GM21423 (cell line): ENCODE results near the gene TNNI2.
"Not testable (repeated sequence)": the region's sequence is repeated elsewhere in the genome, so short reads cannot be mapped to it uniquely, and the experiment has no call there.

ENCODE experiments used
- ATAC-seq: cut with Tn5 transposase; IDR thresholded peaks from one replicate; pipeline ENCODE4 v1.9.1; 2021; ENCODE audit warnings: mild to moderate bottlenecking, moderate library complexity; ENCODE audit not compliant: unreplicated experiment

The TNNI2 gene

DNA sequence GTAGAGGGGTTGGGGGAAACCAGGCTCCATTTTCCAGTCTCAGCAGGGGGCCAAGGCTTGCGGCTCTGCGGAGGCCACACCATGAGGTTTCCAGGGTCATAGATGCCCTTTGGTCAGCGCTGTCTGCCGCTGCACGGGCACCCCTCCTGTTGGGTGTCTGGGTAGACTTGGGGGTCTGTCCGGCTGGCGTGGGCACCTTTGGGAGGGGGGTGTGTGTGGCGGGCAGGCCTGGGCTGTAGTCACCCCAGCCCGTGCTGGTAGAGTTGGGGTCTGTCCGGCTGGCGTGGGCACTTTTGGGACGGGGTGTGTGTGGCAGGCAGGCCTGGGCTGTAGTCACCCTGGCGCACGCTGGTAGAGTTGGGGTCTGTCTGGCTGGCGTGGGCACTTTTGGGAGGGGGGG lies 32.8 kb downstream of the TNNI2 start:
- ATAC-seq = no peak

DNA sequence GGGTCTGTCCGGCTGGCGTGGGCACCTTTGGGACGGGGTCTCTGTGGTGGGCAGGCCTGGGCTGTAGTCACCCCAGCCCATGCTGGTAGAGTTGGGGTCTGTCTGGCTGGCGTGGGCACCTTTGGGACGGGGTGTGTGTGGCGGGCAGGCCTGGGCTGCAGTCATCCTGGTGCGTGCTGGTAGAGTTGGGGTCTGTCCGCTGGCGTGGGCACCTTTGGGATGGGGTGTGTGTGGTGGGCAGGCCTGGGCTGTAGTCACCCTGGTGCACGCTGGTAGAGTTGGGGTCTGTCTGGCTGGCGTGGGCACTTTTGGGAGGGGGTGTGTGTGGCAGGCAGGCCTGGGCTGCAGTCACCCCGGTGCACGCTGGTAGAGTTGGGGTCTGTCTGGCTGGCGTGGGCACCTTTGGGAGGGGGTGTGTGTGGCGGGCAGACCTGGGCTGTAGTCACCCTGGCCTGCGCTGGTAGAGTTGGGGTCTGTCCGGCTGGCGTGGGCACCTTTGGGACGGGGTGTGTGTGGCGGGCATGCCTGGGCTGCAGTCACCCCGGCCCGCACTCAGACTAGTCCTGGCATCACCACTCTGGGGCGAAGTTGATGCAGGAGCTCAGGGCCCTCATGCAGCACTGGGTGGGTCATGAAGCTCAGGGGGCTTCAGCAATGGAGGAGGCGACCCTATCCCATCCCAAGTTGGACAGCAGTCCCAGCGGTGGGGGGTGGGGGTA lies 33.6 kb downstream of the TNNI2 start:
- no peak for ATAC-seq

DNA sequence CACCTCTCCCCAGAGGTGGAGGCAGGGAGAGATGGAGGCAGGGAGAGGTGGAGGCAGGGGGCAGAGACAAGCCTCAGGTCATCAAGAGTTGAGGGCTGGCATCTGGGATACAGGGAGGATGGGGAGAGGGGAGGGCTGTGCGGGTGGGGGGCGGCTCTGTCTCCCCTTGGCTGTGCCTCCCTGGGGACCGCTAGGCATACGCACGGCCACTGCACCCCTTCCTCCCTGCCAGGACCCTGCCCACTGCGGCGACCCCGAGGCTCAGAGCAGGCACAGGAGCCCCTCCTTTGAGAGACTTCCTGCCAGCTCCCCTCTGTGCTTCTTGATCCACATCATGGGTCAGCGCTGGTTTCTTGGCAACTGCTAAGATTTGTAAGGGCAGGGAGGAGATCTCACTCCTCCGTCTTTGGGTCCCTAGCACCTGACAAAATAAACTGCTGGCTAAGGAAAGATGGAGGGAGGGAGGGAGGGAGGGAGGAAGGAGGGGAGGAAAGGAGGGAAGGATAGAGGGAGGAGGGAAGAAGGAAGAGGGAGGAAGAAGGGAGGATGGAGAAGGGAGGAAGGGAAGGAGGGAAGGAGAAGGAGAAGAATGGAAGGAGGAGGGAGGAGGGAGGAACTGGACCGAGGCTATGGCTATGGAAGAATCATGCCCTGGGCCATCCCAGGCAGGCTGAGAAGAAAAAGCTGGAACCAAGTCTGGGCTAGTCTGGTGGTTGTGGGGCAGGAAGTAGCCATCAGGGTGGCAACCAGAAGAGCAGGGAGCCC lies 34.4 kb downstream of the TNNI2 start:
- no peak for ATAC-seq

DNA sequence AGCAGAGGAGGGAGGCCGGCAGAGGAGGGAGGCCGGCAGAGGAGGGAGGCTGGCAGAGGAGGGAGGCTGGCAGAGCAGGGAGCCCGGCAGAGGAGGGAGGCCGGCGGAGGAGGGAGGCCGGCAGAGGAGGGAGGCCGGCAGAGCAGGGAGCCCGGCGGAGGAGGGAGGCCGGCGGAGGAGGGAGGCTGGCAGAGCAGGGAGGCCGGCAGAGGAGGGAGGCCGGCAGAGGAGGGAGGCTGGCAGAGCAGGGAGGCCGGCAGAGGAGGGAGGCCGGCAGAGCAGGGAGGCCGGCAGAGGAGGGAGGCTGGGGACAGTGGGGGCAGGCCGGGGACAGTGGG lies 35.0 kb downstream of the TNNI2 start:
- ATAC-seq = not testable (repeated sequence)

DNA sequence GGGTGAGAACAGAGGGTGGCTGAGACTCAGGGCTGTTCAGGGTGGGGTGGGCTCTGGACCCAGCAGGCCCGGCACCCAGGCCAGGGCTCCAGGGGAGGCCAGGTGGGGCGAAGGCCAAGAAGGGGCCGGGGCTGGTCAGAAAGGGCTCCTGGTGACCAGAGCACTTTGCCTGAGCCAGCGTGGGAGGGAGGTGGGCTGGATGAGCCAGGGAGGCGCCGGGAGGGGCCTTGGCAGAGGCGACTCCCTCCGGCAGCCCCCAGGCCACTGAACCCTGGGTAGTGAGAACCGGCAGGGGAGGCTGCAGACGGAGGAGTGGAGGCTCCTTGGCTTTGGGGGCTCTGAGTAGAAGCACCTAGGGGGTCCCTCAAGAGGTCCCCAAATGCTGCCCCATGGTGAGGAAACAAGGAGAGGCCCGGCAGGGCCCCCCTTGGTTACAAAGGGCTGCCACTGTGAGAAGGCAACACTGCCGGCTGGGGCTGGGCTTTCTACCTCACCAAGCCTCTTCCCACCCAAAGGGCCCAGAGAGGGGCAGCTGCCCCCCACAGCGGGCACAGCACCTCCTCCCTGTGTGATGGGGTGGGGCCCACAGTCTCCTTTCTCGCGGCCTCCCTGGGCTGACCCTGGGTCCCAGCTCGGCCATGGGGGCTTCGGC lies 35.8 kb downstream of the TNNI2 start:
- not testable (repeated sequence) for ATAC-seq

DNA sequence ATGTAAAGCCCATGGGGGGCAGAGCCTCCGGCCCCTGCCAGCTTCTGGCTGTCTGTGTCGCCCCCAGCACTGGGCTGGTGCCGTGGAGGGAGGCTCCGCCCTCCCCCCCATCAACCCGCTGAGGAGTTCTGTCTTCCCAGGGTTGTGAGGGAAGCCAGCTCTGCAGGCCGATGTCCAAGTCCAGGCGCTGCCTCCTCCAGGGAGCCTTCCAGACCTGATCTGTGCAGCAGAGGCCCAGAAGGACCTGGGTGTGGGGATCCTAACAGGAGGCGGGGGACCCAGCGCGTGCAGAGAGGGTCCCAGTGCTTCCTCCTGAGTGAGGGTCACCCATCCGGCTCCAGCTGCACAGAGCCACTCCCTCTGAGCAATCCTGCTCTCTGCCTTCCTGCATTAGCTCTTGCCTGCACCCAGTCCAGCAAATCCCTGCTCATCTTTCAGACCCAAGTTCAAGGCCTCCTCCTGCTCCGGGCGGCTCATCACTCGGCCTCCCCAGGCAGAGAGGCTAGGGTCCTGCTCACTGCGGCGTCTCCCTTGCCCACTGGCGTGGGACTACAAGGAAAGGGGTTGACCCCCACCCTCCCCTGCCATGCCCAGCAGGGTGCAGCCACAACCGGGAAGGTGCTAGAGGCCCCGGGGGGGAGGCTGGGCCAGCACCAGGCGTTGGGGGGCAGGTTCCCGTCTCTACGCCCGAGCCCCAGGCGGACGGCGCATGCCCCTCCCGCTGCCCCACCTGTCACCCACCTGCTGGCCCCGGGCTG lies 36.5 kb downstream of the TNNI2 start:
- no peak for ATAC-seq

DNA sequence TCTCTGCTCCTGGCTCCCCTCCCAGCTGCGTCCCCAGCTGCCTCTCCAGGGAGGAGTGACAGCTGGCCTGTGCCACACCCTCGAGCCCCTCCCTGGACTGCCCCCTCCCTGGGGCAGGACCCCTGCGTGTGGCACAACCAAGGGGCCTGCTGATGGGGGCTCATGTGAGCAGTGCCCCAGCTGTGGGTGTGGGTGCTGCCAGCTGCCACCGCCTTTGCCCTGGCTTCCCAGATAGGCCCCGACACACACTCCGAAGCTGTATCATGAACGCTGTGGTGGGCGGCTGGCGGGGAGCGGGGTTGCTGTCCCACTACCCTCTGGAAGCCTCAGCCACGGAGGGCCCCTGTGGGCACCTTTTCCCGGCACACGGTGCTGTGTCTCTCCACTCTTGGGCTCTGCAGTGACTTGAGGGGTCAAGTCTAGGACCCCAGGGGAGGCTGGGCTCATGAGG lies 37.1 kb downstream of the TNNI2 start:
- ATAC-seq = not testable (repeated sequence)

DNA sequence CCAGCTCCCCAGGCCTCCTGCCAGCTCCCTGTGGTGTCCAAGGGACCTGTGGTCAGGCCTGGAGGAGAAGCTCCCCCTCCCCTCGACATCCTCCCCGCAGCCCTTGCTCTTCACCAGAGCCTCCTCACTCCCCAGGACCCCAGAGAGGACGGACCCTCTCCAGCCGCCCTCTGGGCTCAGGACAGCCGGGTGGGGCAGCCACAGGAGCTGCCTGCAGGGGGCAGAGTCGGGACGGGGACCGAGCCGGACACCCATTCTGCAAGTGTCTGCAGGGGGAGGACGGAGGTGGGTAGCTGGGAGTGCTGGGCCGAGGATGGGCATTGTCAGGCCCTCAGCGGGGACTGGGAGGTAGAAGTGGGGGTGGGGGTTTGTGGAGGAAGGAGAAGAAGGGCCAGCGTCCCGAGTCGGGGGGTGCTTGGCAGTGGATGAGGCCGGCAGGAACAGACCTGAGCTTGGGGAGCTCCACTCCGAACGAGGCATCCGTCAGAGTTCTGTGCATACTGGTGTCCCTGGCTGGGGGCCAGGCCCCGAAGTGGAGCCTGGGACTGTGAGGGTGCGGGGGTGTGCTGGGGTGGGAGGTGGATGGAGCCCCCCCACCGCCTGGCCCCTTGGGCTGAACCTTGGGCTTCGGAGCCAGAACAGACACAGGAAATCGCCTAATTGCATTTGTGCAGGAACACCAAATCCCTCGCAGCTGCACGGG lies 37.7 kb downstream of the TNNI2 start:
- no peak for ATAC-seq

DNA sequence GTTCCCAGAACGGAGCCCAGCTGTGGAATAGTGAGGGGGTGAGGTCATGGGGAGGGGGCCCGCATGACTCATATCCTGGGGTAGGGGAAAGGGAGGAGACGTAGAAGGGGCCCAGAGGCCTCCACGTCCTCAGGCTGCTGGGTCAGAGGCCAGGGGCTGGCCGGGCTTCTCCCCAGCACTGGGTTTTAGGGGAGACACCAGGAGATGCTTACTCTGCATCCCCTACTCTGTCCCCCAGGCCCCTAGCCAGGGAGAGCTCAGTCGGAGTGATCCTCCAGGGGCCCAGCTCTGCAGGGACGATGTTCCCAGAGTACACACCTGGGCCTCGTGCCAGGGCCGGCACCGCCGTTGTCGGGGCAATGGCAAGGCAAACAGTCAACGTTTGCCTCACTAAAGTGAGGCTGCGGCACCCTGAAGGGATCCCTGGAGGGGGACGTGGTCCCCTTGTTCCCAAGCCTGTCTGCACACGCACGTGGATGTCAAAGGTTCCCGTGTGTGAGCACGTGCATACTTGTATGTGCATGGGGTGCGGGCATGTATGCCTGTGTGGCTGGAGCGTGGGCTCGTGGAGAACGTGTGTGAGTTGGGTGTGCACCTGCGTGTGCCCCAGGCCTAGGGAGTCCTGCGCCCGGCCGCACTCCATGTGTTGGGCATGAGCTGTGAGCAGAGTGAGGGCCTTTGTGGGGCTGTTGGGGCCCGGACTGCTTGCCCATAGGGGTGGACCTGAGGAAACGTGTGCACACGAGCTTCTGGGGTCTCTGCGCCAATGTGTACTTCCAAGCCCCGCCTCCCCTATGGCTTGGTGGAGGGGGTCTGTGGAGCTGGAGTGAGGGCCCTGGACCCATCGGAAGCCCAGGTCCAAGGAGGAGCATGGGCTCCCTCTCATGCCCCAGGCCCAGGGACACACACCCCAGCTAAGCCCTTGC lies 38.7 kb downstream of the TNNI2 start:
- no peak for ATAC-seq

DNA sequence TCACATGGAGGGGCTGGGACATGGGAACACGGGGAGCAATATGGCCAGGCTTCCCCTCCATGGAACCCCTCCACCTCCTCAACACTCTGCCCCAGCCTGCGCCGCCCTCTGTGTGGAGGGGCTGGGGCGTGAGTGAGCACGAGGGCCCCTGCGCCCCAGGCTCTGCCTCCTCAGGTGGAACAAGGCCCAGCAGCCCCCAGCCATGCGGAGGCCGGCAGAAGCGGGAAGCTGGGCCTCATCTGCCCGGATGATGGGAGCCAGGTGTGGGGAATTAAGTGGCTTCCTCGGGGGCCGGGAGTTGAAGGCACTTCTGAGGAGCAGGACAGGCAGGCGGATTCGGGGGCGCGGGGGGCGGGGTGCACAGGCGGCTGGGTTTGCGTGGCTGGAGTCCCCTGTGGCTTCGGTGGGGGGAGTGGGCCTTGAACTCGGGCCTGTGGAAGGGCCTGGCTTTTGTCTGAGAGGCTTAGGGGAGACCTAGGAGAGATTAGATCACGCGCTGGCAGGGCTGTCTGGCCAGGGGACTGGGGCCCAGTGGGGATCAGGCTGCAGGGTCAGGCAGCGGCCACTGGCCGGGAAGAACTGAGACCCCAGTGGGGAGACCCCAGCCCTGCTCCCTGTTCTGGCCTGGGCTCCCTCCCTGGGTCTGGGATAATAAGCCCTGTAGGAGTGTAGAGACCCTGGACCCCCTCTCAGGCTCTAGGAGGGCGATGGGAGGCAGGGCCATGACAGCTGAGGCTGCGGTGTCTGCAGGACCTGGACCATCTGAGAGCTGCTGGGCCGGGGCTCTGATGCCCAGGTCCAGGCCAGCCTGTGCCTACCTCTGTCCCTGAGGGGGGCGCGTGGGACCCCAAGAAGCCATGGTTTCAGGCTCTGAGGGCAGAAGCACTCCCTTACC lies 39.6 kb downstream of the TNNI2 start:
- no peak for ATAC-seq

DNA sequence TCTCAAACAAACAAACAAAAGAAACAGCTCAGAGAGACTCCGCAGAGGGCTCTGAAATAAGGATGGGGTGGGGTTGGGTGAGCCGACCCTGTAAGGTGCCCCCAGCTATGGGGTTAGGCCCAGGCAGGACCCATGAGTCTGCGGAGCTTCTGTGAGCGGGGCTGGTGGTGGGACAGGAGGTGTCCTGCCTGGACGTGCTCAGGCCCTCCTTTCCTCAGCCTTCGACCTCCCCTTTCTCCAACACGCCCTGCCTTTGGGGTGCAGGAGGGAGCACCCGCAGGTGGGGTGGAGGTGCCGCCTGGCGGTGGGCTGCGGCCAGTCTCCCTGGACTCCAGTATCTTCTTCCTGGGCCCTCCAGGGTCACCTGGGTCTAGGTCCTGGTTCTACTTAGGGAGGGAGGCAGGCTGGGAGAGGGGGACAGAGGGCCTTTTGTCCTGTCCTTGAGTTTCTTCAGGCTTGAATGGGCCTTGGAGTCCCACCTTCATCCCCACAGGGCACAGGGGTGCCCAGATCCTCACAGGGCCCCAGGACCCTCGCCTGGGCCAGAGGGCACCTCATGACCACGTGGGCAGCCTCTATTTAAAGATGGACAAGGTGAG lies 40.7 kb downstream of the TNNI2 start:
- no peak for ATAC-seq

DNA sequence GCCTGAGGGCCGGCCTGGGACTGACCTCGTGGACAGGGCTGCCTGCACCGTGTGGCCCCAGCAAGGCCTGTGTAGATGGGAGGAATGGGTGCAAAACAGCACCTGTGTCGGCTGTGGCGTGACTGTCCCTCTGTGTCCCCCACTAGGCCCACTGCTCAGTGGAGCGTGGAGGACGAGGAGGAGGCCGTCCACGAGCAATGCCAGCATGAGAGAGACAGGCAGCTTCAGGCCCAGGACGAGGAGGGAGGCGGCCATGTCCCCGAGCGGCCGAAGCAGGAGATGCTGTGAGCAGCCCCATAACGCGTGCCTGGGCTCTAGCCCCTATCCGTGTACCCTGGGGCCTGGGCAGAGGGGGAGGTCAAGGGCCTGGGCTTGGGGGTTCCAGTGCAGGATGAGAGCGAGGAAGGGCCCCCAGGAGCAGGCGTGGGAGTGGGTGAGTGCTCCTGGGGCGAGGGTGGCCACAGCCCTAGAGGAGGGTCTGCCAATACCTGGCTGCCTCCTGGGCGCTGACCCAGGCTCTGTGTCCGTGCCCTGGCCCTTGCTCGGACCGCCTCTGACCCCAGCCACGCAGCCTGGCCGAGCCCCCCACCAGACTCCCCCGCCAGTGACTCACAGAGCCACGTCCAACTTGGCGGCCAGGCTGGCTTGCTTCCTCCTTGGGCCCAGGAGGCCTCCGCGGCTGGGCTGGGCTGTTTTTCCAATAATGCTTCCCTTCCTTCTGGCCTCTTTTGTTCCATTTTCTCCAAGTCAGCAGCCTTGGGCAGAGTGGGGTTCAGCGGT lies 41.4 kb downstream of the TNNI2 start:
- ATAC-seq = no peak

DNA sequence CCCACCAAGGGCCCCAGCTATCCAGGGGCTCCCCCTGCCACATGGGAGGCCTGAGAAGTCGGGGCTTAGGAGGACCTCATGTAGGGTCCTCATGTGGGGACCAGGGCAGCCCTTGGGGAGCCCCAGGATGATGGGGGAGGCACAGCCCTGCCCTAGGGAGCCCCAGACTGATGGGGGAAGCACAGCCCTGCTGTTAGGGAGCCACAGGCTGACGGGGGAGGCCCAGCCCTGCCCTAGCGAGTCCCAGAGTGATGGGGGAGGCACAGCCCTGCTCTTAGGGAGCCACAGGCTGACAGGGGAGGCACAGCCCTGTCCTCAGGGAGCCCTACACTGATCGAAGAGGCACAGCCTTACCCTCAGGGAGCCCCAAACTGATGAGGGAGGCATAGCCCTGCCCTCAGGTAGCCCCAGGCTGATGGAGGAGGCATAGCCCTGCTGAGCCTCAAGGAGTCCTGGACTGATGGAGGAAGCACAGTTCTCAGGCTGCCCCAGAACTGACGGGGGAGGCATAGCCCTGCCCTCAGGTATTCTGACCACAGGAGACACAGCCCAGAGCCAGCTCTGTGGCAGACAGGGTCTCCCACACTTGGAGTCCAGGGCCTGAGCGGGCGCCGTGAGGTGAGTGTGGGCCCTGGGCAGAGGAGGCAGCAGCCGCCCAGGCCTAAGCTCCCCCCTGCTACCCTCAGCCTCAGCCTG lies 42.1 kb downstream of the TNNI2 start:
- ATAC-seq = no peak

DNA sequence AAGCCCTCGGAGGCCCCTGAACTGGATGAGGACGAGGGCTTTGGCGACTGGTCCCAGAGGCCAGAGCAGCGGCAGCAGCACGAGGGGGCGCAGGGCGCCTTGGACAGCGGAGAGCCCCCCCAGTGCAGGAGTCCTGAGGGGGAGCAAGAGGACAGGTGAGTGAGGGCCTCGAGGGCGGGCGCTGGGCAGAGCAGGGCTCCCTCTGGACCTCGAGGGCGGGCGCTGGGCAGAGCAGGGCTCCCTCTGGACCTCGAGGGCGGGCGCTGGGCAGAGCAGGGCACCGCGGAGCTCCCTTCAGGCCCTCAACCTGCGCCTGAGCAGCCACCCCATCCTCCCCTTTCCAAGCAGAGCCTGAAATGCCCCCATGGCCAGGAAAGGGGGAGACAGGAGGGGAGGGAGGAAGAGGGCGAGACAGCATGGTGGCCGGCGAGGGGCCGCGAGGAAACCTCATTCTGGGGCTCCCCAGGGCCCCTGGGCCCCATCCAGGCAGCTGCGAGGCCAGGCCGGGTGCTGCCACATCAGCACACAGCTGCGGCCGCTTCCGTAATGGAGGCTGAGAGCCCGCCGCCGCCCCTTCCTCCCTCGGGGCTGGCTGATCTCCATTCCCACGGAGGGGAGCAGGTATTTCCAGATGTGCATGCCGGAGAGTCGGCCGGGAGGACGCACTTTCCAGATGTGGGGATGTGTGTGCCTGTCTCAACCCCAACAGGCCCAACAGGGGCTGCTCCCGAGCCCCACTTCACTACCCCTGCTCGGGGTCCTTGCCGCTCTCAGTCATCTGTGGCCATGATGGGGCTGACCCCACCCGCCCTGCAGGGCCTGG lies 42.9 kb downstream of the TNNI2 start:
- peak; percentile 17 for ATAC-seq

DNA sequence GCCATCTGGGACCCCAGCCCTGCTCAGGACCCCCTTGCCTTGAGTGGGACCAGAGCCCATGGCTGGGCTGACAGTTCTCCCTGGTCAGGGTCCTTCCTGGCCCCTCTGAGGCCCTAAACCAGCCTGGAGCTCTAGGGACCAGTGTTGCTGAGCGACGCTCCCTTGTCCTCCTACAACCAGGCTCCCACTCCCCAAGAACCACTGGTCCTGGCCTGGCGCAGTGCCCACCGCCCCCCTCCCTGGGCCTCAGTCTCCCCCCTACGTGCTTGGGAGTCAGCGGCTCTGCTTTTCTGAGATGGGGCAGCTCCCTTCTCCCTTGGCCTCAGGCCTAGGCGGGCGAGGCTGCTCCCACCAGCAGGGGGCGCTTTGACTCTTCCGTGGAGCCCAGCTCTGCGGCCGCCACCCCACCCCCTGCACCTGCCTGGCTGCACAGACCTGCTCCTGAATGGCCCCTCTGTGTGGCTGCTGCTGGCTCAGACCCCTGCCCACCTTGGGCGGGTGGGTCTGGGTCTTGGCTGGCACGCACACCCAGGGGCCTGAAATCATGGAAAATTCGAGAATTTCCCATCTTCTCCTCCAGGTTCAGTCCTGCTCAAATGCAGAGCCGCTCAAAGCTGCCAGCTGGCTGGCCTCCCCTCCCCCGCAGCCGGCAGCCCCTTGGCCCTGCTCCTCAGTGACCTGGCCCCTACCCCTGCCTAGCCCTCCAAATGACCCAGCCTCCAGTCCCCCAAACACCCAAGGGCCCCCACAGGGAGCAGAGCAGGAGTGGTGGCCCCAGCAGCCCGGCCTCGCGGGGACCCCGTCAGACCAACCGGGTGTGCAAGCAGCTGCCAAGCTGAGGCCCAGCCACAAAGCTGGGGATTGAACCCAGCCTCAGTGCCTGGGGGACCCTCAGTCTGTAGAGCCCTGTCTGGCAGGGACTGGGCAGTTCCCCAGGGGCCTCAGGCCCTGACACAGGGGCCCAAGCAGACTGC lies 43.8 kb downstream of the TNNI2 start:
- peak; percentile 64 for ATAC-seq
